Breast epithelium (tissue), 4 donors: ENCODE results near the gene PTPRZ1. TPM values are rescaled to one million over a fixed set of nuclear protein-coding genes. Genes with fewer than 3 reads are reported as not detected.

Experiments used
- DNase-seq, 2 donors: peaks; one replicate each; pipeline ENCODE4 v3.0.0-alpha.2; 2019; ENCODE audit warnings: low spot score in 2 of 2
- H3K27ac ChIP-seq, 2 donors: fragments of 200-600 bp; sonication (generic) in 1 of 2; one replicate each; pipeline ENCODE4 v1.5.1; 2016 to 2019; ENCODE audit warnings: mild to moderate bottlenecking in 1 of 2
- H3K27me3 ChIP-seq, 2 donors: fragments of 200-600 bp; sonication (generic) in 1 of 2; one replicate each; pipeline versions ENCODE4 v1.5.1 to v1.6.0; 2017 to 2019; ENCODE audit warnings: control low read depth in 1 of 2, mild to moderate bottlenecking in 1 of 2
- H3K36me3 ChIP-seq: fragments of 200-600 bp; one replicate; pipeline ENCODE4 v1.5.1; 2019
- H3K4me1 ChIP-seq, 2 donors: fragments of 200-600 bp; sonication (generic); one replicate each; pipeline ENCODE4 v1.5.1; 2016 to 2019; ENCODE audit warnings: control low read depth in 1 of 2
- H3K4me3 ChIP-seq, 3 donors: fragments of 200-600 bp; sonication (generic); 1 replicate in 2 of 3; 2 replicates in 1 of 3; pipeline ENCODE4 v1.5.1; 2016 to 2019; ENCODE audit warnings: mild to moderate bottlenecking in 3 of 3, moderate library complexity in 2 of 3
- H3K9me3 ChIP-seq, 2 donors: fragments of 200-600 bp; sonication (generic) in 1 of 2; one replicate each; pipeline ENCODE4 v1.5.1; 2016 to 2019; ENCODE audit warnings: control low read depth in 1 of 2
- CTCF ChIP-seq, 3 donors: fragments of 450-650 bp; IDR thresholded peaks; one replicate each; pipeline ENCODE4 v1.5.1; 2016 to 2017; ENCODE audit warnings: antibody characterized with exemption in 3 of 3, mild to moderate bottlenecking in 3 of 3, moderate library complexity in 3 of 3
- POLR2A ChIP-seq: fragments of 450-650 bp; IDR thresholded peaks from one replicate; pipeline ENCODE4 v1.6.1; 2016; ENCODE audit warnings: antibody characterized with exemption, mild to moderate bottlenecking, moderate library complexity
- POLR2AphosphoS5 ChIP-seq, 3 donors: sonication (generic); formaldehyde crosslinking; IDR thresholded peaks; one replicate each; pipeline ENCODE4 v1.6.1; 2017; ENCODE audit warnings: antibody characterized with exemption in 3 of 3
- intact Hi-C: fragments of 100-400 bp; cut with DNase I; formaldehyde crosslinking; loops from one replicate; pipeline ENCODE4 v1.15.1; 2023; ENCODE audit warnings: low total_unique reads
- total RNA-seq, 3 donors: library from RNA; depleted of rRNA; stranded (reverse); fragments of >200 nt; gene quantifications; one replicate each; pipeline ENCODE4 v1.1.0, GENCODE V29; 2016

The PTPRZ1 gene
- total RNA-seq, 3 donors from 2014 or later, result 0.48 to 36.9 (median 32.1) TPM

GRCh38 chr7:121887634-121888033 is 14.7 kb downstream of the PTPRZ1 start:
- H3K27me3 ChIP-seq, result no peaks in the 10 kb centered on the region
- H3K9me3 ChIP-seq, result no peaks in the 10 kb centered on the region
- H3K4me3 ChIP-seq, result no peak overlapping the region
- intact Hi-C loops, result no loop called here
- H3K4me1 ChIP-seq, result no peaks in the 10 kb centered on the region
- TF ChIP-seq CTCF (IDR thresholded peaks at IDR 0.05) (no peak), POLR2A (no peak)
- H3K36me3 ChIP-seq, result no peaks in the 10 kb centered on the region
- no peak for DNase-seq
- H3K27ac ChIP-seq, result no peak overlapping the region

GRCh38 chr7:121890833-121891232 is 17.9 kb downstream of the PTPRZ1 start:
- no peak for DNase-seq
- no peak for TF ChIP-seq POLR2AphosphoS5 (IDR thresholded peaks at IDR 0.05)
- no peak for TF ChIP-seq POLR2A
- no peak for TF ChIP-seq CTCF (IDR thresholded peaks at IDR 0.05)
- Histone ChIP-seq H3K27ac (no peak overlapping the region), H3K9me3 (no peaks in the 10 kb centered on the region), H3K27me3 (no peaks in the 10 kb centered on the region), H3K4me3 (no peak overlapping the region), H3K4me1 (no peaks in the 10 kb centered on the region), H3K36me3 (no peaks in the 10 kb centered on the region)
- intact Hi-C loops, result no loop called here

GRCh38 chr7:121891731-121892130 is 18.8 kb downstream of the PTPRZ1 start:
- H3K4me3 ChIP-seq, result no peak overlapping the region
- H3K27ac ChIP-seq, result no peak overlapping the region
- no peaks in the 10 kb centered on the region for H3K4me1 ChIP-seq
- H3K27me3 ChIP-seq, result no peaks in the 10 kb centered on the region
- intact Hi-C loops, result no loop called here
- no peak for DNase-seq
- H3K36me3 ChIP-seq, result no peaks in the 10 kb centered on the region
- TF ChIP-seq CTCF (IDR thresholded peaks at IDR 0.05) (no peak), POLR2A (no peak), POLR2AphosphoS5 (IDR thresholded peaks at IDR 0.05) (no peak)
- no peaks in the 10 kb centered on the region for H3K9me3 ChIP-seq

- Histone ChIP-seq H3K4me3 (no peak overlapping the region), H3K36me3 (no peaks in the 10 kb centered on the region), H3K9me3 (no peaks in the 10 kb centered on the region), H3K27me3 (no peaks in the 10 kb centered on the region), H3K4me1 (no peaks in the 10 kb centered on the region), H3K27ac (no peak overlapping the region)
- TF ChIP-seq POLR2A (no peak), CTCF (IDR thresholded peaks at IDR 0.05) (no peak), POLR2AphosphoS5 (IDR thresholded peaks at IDR 0.05) (no peak)
- DNase-seq, result no peak
- intact Hi-C loops, result no loop called here
These were observed 28.1 kb downstream of the PTPRZ1 start for GRCh38 chr7:121901026-121901425.

GRCh38 chr7:121904120-121904519 is 31.2 kb downstream of the PTPRZ1 start:
- intact Hi-C loops, result no loop called here
- DNase-seq, result no peak

More at GRCh38 chr7:121904120-121904519, 31.2 kb downstream of the PTPRZ1 start:
- no peaks in the 10 kb centered on the region for H3K9me3 ChIP-seq
- TF ChIP-seq POLR2AphosphoS5 (IDR thresholded peaks at IDR 0.05) (no peak), POLR2A (no peak), CTCF (IDR thresholded peaks at IDR 0.05) (no peak)
- H3K36me3 ChIP-seq, result no peaks in the 10 kb centered on the region
- H3K27me3 ChIP-seq, result no peaks in the 10 kb centered on the region
- H3K27ac ChIP-seq, result no peak overlapping the region
- no peak overlapping the region for H3K4me3 ChIP-seq
- H3K4me1 ChIP-seq, result no peaks in the 10 kb centered on the region
